GM12878 (cell line): Measurements from ENCODE around the gene IL31. TPM values are rescaled to one million over a fixed set of nuclear protein-coding genes. Genes with fewer than 3 reads are reported as not detected.

Experiments
- ATAC-seq: fragments of 200-7000 bp; cut with Tn5 transposase; 3 replicates; pipeline ENCODE4 v1.9.1; 2020; ENCODE audit warnings: mild to moderate bottlenecking, moderate library complexity
- BruUV-seq: library from RNA; stranded (reverse); fragments of 400-500 nt; replicated peaks from 2 replicates; lab custom pipeline; 2021; lab: Mats Ljungman, UMichigan
- CTCF ChIA-PET: fragments of 300-600 bp; sonication (Branson Sonifier 250); formaldehyde crosslinking; extraction: SDS; loops from one replicate; lab custom pipeline; 2021; ENCODE audit warnings: inconsistent platforms; lab: Yijun Ruan, JAX
- POLR2A ChIA-PET: fragments of 350-600 bp; formaldehyde crosslinking; extraction: SDS; loops from one replicate; lab custom pipeline; 2021; ENCODE audit warnings: inconsistent platforms; lab: Charles Lee
- RAD21 ChIA-PET: fragments of 300-600 bp; sonication (Branson Sonifier 250); formaldehyde crosslinking; loops from one replicate; lab custom pipeline; 2023; ENCODE audit warnings: antibody characterized with exemption; ENCODE audit not compliant: unreplicated experiment; lab: Charles Lee
- SMC1A ChIA-PET: fragments of 300-600 bp; sonication (Branson Sonifier 250); formaldehyde crosslinking; loops from one replicate; lab custom pipeline; 2023; ENCODE audit not compliant: unreplicated experiment, uncharacterized antibody; lab: Charles Lee
- DNase-seq: peaks from one replicate; pipeline ENCODE4 v3.0.0-alpha.2; 2011; ENCODE audit warnings: low read depth, low spot score
- FAIRE-seq: peaks from 3 replicates; lab custom pipeline; 2011; peaks lifted over from hg19 to GRCh38; lab: Jason Lieb, UNC
- H2AFZ ChIP-seq: 2 replicates; pipeline ENCODE4 v1.6.0; 2011; ENCODE audit warnings: low read depth, low read length, control low read depth; ENCODE audit not compliant: control insufficient read depth
- H3K27ac ChIP-seq: 2 replicates; pipeline ENCODE4 v1.5.1; 2011; ENCODE audit warnings: control low read depth; ENCODE audit not compliant: control insufficient read depth, insufficient read depth
- H3K27me3 ChIP-seq, 2 experiments: replicated peaks in 1 of 2; 2 replicates each; pipeline versions ENCODE4 v1.6.0 to v1.6.1; 2011; ENCODE audit warnings: low read length in 1 of 2; ENCODE audit not compliant: control insufficient read depth in 2 of 2, insufficient read depth in 2 of 2
- H3K36me3 ChIP-seq, 2 experiments: 2 replicates each; pipeline ENCODE4 v1.5.1; 2011; ENCODE audit warnings: low read length in 1 of 2; ENCODE audit not compliant: control insufficient read depth in 2 of 2, insufficient read depth in 2 of 2
- H3K4me1 ChIP-seq: 2 replicates; pipeline ENCODE4 v1.6.1; 2011; ENCODE audit warnings: mild to moderate bottlenecking, low read length, moderate library complexity, mixed read lengths; ENCODE audit not compliant: control insufficient read depth, insufficient read depth
- H3K4me2 ChIP-seq: 2 replicates; pipeline ENCODE4 v1.6.0; 2011; ENCODE audit warnings: control low read depth; ENCODE audit not compliant: control insufficient read depth, insufficient read depth
- H3K4me3 ChIP-seq: fragments of 200-600 bp; sonication (generic); 2 replicates; pipeline ENCODE4 v1.5.1; 2016
- H3K79me2 ChIP-seq: 2 replicates; pipeline ENCODE4 v1.6.0; 2011; ENCODE audit warnings: low read length; ENCODE audit not compliant: control insufficient read depth, insufficient read depth
- H3K9ac ChIP-seq: 2 replicates; pipeline ENCODE4 v1.8.0; 2011; ENCODE audit warnings: low read length, control low read depth, mixed read lengths; ENCODE audit not compliant: control insufficient read depth, insufficient read depth
- H3K9me3 ChIP-seq: replicated peaks from 3 replicates; pipeline ENCODE4 v1.5.1; 2011; ENCODE audit warnings: mild to moderate bottlenecking, low read length; ENCODE audit not compliant: control insufficient read depth, insufficient read depth
- H4K20me1 ChIP-seq: 2 replicates; pipeline ENCODE4 v1.6.0; 2011; ENCODE audit not compliant: control insufficient read depth, insufficient read depth
- ATF3 ChIP-seq: IDR thresholded peaks from 2 replicates; pipeline ENCODE4 v1.6.1; 2011; ENCODE audit warnings: low read depth, mild to moderate bottlenecking, low read length, moderate library complexity, borderline replicate concordance; ENCODE audit errors: extremely low read depth
- BCL3 ChIP-seq: IDR thresholded peaks from 2 replicates; pipeline ENCODE4 v1.6.1; 2011; ENCODE audit warnings: borderline replicate concordance, low read depth, mild to moderate bottlenecking, moderate library complexity, low read length; ENCODE audit not compliant: insufficient read depth, poor library complexity, severe bottlenecking
- CHD4 ChIP-seq: fragments of 200-600 bp; sonication (generic); IDR thresholded peaks from 2 replicates; pipeline ENCODE4 v1.6.1; 2016; ENCODE audit warnings: mild to moderate bottlenecking
- EGR1 ChIP-seq, 2 experiments: IDR thresholded peaks; 1 replicate in 1 of 2; 2 replicates in 1 of 2; pipeline ENCODE4 v1.6.1; 2011 to 2012; ENCODE audit warnings: low read depth in 2 of 2, low read length in 2 of 2, borderline replicate concordance in 1 of 2, mild to moderate bottlenecking in 1 of 2, moderate library complexity in 1 of 2
- GATAD2B ChIP-seq: fragments of 450-650 bp; conservative IDR thresholded peaks from 2 replicates; pipeline ENCODE4 v1.6.1; 2017; ENCODE audit warnings: low read depth, mild to moderate bottlenecking, moderate library complexity
- KAT2A ChIP-seq: conservative IDR thresholded peaks from 2 replicates; pipeline ENCODE4 v1.6.1; 2011; ENCODE audit warnings: low read depth, low read length; ENCODE audit not compliant: control insufficient read depth
- MEF2B ChIP-seq: fragments of 450-650 bp; IDR thresholded peaks from 2 replicates; pipeline ENCODE4 v1.6.1; 2018; ENCODE audit warnings: mild to moderate bottlenecking, moderate library complexity; ENCODE audit not compliant: partially characterized antibody, poor library complexity, severe bottlenecking
- PBX3 ChIP-seq: IDR thresholded peaks from 2 replicates; pipeline ENCODE4 v1.6.1; 2011; ENCODE audit warnings: mild to moderate bottlenecking, low read depth, low read length, moderate library complexity; ENCODE audit not compliant: insufficient replicate concordance
- RELB ChIP-seq: fragments of 450-650 bp; IDR thresholded peaks from 2 replicates; pipeline ENCODE4 v1.6.1; 2017; ENCODE audit warnings: low read depth, mild to moderate bottlenecking, moderate library complexity
- SMC3 ChIP-seq: IDR thresholded peaks from 2 replicates; pipeline ENCODE4 v1.6.1; 2011; ENCODE audit warnings: low read length, improper control_type of control experiment, borderline replicate concordance
- TBL1XR1 ChIP-seq: IDR thresholded peaks from 2 replicates; pipeline ENCODE4 v1.6.1; 2012; ENCODE audit warnings: low read depth, low read length, improper control_type of control experiment
- YY1 ChIP-seq: IDR thresholded peaks from 2 replicates; pipeline ENCODE4 v1.6.1; 2011; ENCODE audit warnings: low read depth, mild to moderate bottlenecking, low read length
- ZBED1 ChIP-seq: IDR thresholded peaks from 2 replicates; pipeline ENCODE4 v1.6.1; 2016; ENCODE audit warnings: borderline replicate concordance
- ZBTB33 ChIP-seq: fragments of 450-650 bp; IDR thresholded peaks from 2 replicates; pipeline ENCODE4 v1.6.1; 2017; ENCODE audit warnings: mild to moderate bottlenecking
- WGBS: methylation state at CpG from one replicate; pipeline ENCODE4 v1.1.6; 2016; ENCODE audit warnings: low lambda C conversion rate; ENCODE audit not compliant: insufficient replicate concordance, insufficient coverage; ENCODE audit errors: missing lambda C conversion rate; 5-methylcytosine and 5-hydroxymethylcytosine counted together
- in situ Hi-C: fragments of 300-500 bp; cut with MboI; formaldehyde crosslinking; loops from 9 replicates; pipeline ENCODE4 v1.14.3; 2018; ENCODE audit warnings: mixed read lengths
- intact Hi-C: fragments of 100-400 bp; cut with micrococcal nuclease; formaldehyde crosslinking; loops from one replicate; pipeline ENCODE4 v1.14.2; 2022; ENCODE audit not compliant: unreplicated experiment
- polyA plus RNA-seq, 11 experiments: library from polyadenylated mRNA; depleted of rRNA in 4 of 11; unstranded in 6 of 11; stranded (reverse) in 5 of 11; fragments of >200 nt; fragmentation: Nextera tagmentation in 4 of 11; fragmentation: Illumina TruSeq in 1 of 11; extraction: Ambion mirVana in 4 of 11; extraction: Trizol in 1 of 11; gene quantifications; 1 replicate in 1 of 11; 2 replicates in 10 of 11; pipeline versions ENCODE4 v1.2.1 to v1.2.3, GENCODE V29; 2011 to 2016; ENCODE audit warnings: inconsistent platforms in 2 of 11, missing spikeins in 2 of 11, low read depth in 1 of 11
- total RNA-seq, 4 experiments: library from RNA; depleted of rRNA in 3 of 4; stranded (reverse); fragments of >200 nt in 3 of 4; fragmentation: Illumina TruSeq in 1 of 4; extraction: Trizol in 1 of 4; gene quantifications; 2 replicates each; pipeline versions ENCODE4 v1.2.1 to v1.2.3, GENCODE V29; 2013 to 2021

The IL31 gene
- total and polyA plus RNA-seq, 10 of the 15 experiments (the other 5 are each of a cell fraction or from before 2014, with no cell fraction given), result not detected

- in situ Hi-C loops, result no loop called here
- TF ChIP-seq RELB (peak; percentile 85), GATAD2B (no peak; the same call in 1 of the 2 replicates), YY1 (no peak), PBX3 (no peak), SMC3 (no peak), MEF2B (peak; percentile 31), ZBED1 (peak; percentile 43; the same call in 1 of the 2 replicates), BCL3 (peak; percentile 63), CHD4 (no peak), ATF3 (0 out of 2 replicates have a peak, but pooled peaks have one; percentile 39), TBL1XR1 (no peak), KAT2A (no peak), EGR1 (IDR thresholded peaks at IDR 0.05; ENCODE audit: borderline replicate concordance in 1 of 2, low read depth in 2 of 2, low read length in 2 of 2) (no peak), ZBTB33 (no peak)
Observed at GRCh38 chr12:122166422-122167349, 7.3 kb downstream of the IL31 start.

More at GRCh38 chr12:122166422-122167349, 7.3 kb downstream of the IL31 start:
- ChIA-PET RAD21 (interaction anchor here (0.7 to 1.2 kb wide), 6 partner anchors 9 to 175 kb away, joined by 3 to 6 read pairs (median 4); no protein-coding TSS in a partner anchor), SMC1A (interaction anchor here (0.6 to 1.6 kb wide), 9 partner anchors 10 to 373 kb away, joined by 3 to 6 read pairs (median 3); partner anchors contain the start of gene RHOF), POLR2A (interaction anchor here (0.6 to 0.9 kb wide), 4 partner anchors 15 to 911 kb away, joined by 3 to 4 read pairs (median 4); no protein-coding TSS in a partner anchor), CTCF (interaction anchor here (0.6 to 1.3 kb wide), 5 partner anchors 14 to 470 kb away, joined by 3 to 4 read pairs (median 3); no protein-coding TSS in a partner anchor)
- FAIRE-seq, result peak; percentile 65
- no peaks in the 10 kb centered on the region for H3K36me3 ChIP-seq
- H3K79me2 ChIP-seq, result no peaks in the 10 kb centered on the region
- H3K27ac ChIP-seq, result peak overlapping the region; percentile 32
- no peaks in the 10 kb centered on the region for H3K9me3 ChIP-seq
- peaks cover 31% of the 10 kb centered on the region for H3K4me1 ChIP-seq
- 4% methylated on average over 22 of the region's 22 CpGs for WGBS
- BruUV-seq, result no TSS peak
- no peak overlapping the region; the same call in 1 of the 2 replicates for H2AFZ ChIP-seq
- no peaks in the 10 kb centered on the region for H3K27me3 ChIP-seq
- H3K4me2 ChIP-seq, result peak overlapping the region; percentile 90
- H3K4me3 ChIP-seq, result peak overlapping the region; percentile 21; the same call in 1 of the 2 replicates
- intact Hi-C loops, result no loop called here
- ATAC-seq, result peak; percentile 97
- no peaks in the 10 kb centered on the region for H4K20me1 ChIP-seq
- no peak overlapping the region for H3K9ac ChIP-seq
- peak; percentile 9 for DNase-seq
